H9 (cell line): Measurements from ENCODE around the gene ALAD. TPM values are rescaled to one million over a fixed set of nuclear protein-coding genes. Genes with fewer than 3 reads are reported as not detected.
"Not testable (repeated sequence)": the region's sequence is repeated elsewhere in the genome, so short reads cannot be mapped to it uniquely, and the experiment has no call there.

Source experiments
- DNase-seq: peaks from one replicate; pipeline ENCODE4 v3.0.0-alpha.2; 2017
- H2AFZ ChIP-seq: one replicate; pipeline ENCODE4 v1.6.1; 2013; ENCODE audit warnings: mild to moderate bottlenecking, low read length, control low read depth, moderate library complexity
- H2AK5ac ChIP-seq: 2 replicates; pipeline ENCODE4 v1.6.1; 2013; ENCODE audit warnings: low read length, control low read depth, mixed read lengths; ENCODE audit not compliant: insufficient read length
- H2BK120ac ChIP-seq: one replicate; pipeline ENCODE4 v1.6.1; 2013; ENCODE audit warnings: low read depth, mild to moderate bottlenecking, low read length, control low read depth, inconsistent platforms; ENCODE audit not compliant: poor library complexity, severe bottlenecking
- H2BK12ac ChIP-seq: 2 replicates; pipeline ENCODE4 v1.6.1; 2013; ENCODE audit warnings: low read length, control low read depth, mixed read lengths, low read depth; ENCODE audit not compliant: insufficient read length
- H2BK15ac ChIP-seq: 2 replicates; pipeline ENCODE4 v1.6.1; 2013; ENCODE audit warnings: low read depth, low read length, control low read depth
- H2BK20ac ChIP-seq: one replicate; pipeline ENCODE4 v1.6.1; 2013; ENCODE audit warnings: low read depth, mild to moderate bottlenecking, low read length, control low read depth, inconsistent platforms; ENCODE audit not compliant: poor library complexity, severe bottlenecking
- H2BK5ac ChIP-seq: 2 replicates; pipeline ENCODE4 v1.6.1; 2013; ENCODE audit warnings: low read length, control low read depth, mixed read lengths; ENCODE audit not compliant: insufficient read length
- H3K14ac ChIP-seq: 2 replicates; pipeline ENCODE4 v1.6.1; 2013; ENCODE audit warnings: low read length, control low read depth; ENCODE audit not compliant: insufficient read depth
- H3K18ac ChIP-seq: 2 replicates; pipeline ENCODE4 v1.6.1; 2013; ENCODE audit warnings: low read depth, mild to moderate bottlenecking, mixed read lengths, low read length, control low read depth; ENCODE audit not compliant: insufficient read length
- H3K23ac ChIP-seq: 2 replicates; pipeline ENCODE4 v1.6.1; 2013; ENCODE audit warnings: low read length, control low read depth, mixed read lengths, low read depth; ENCODE audit not compliant: insufficient read length
- H3K23me2 ChIP-seq: 2 replicates; pipeline ENCODE4 v1.6.1; 2013; ENCODE audit warnings: low read depth, mild to moderate bottlenecking, mixed read lengths, low read length, control low read depth; ENCODE audit not compliant: insufficient read length, poor library complexity, severe bottlenecking
- H3K27ac ChIP-seq: 2 replicates; pipeline ENCODE4 v1.5.1; 2013; ENCODE audit warnings: low read length, control low read depth, mixed read lengths, low read depth; ENCODE audit not compliant: insufficient read length
- H3K27me3 ChIP-seq: 2 replicates; pipeline ENCODE4 v1.6.1; 2013; ENCODE audit warnings: low read length, control low read depth, inconsistent platforms; ENCODE audit not compliant: insufficient read depth
- H3K4ac ChIP-seq: 2 replicates; pipeline ENCODE4 v1.6.1; 2013; ENCODE audit warnings: low read depth, mild to moderate bottlenecking, control low read depth, inconsistent platforms, low read length, moderate library complexity
- H3K4me1 ChIP-seq: 2 replicates; pipeline ENCODE4 v1.6.1; 2013; ENCODE audit warnings: low read length, control low read depth, inconsistent platforms; ENCODE audit not compliant: insufficient read depth
- H3K4me2 ChIP-seq: 2 replicates; pipeline ENCODE4 v1.6.1; 2013; ENCODE audit warnings: low read length, control low read depth, mixed read lengths; ENCODE audit not compliant: insufficient read length, insufficient read depth
- H3K56ac ChIP-seq: 2 replicates; pipeline ENCODE4 v1.6.1; 2013; ENCODE audit warnings: low read depth, mild to moderate bottlenecking, mixed read lengths, low read length, control low read depth; ENCODE audit not compliant: insufficient read length
- H3K79me1 ChIP-seq: 2 replicates; pipeline ENCODE4 v1.6.1; 2013; ENCODE audit warnings: low read depth, mild to moderate bottlenecking, moderate library complexity, low read length, control low read depth, inconsistent platforms; ENCODE audit not compliant: insufficient read depth, poor library complexity, severe bottlenecking
- H3K79me2 ChIP-seq: 2 replicates; pipeline ENCODE4 v1.6.1; 2013; ENCODE audit warnings: low read length, control low read depth, inconsistent platforms; ENCODE audit not compliant: insufficient read depth
- H3K9ac ChIP-seq: 2 replicates; pipeline ENCODE4 v1.6.1; 2013; ENCODE audit warnings: low read length, control low read depth, mixed read lengths; ENCODE audit not compliant: insufficient read length; ENCODE audit errors: extremely low read depth
- H3K9me3 ChIP-seq: one replicate; pipeline ENCODE4 v1.6.1; 2013; ENCODE audit warnings: low read depth, low read length, inconsistent platforms; ENCODE audit not compliant: control insufficient read depth
- H3T11ph ChIP-seq: one replicate; pipeline ENCODE4 v1.6.1; 2013; ENCODE audit warnings: mild to moderate bottlenecking, low read length, control low read depth, inconsistent platforms
- H4K20me1 ChIP-seq: one replicate; pipeline ENCODE4 v1.6.1; 2013; ENCODE audit not compliant: control insufficient read depth, insufficient read length, insufficient read depth
- H4K5ac ChIP-seq: 2 replicates; pipeline ENCODE4 v1.6.1; 2013; ENCODE audit warnings: low read depth, mild to moderate bottlenecking, mixed read lengths, low read length, control low read depth; ENCODE audit not compliant: insufficient read length
- H4K8ac ChIP-seq: replicated peaks from 2 replicates; pipeline ENCODE4 v1.6.1; 2013; ENCODE audit warnings: low read length, control low read depth, mixed read lengths, low read depth; ENCODE audit not compliant: insufficient read length
- H4K91ac ChIP-seq: 2 replicates; pipeline ENCODE4 v1.6.1; 2013; ENCODE audit warnings: low read depth, mild to moderate bottlenecking, moderate library complexity, mixed read lengths, low read length, control low read depth; ENCODE audit not compliant: insufficient read length
- H3K27ac Mint-ChIP-seq, 3 experiments: 2 replicates in 2 of 3; 3 replicates in 1 of 3; pipeline ENCODE4 v1.8.0; 2020 to 2021; ENCODE audit warnings: mixed read lengths in 3 of 3, mild to moderate bottlenecking in 1 of 3, moderate library complexity in 1 of 3
- H3K27me3 Mint-ChIP-seq: 2 replicates; pipeline ENCODE4 v1.8.0; 2021; ENCODE audit warnings: low read depth, mild to moderate bottlenecking, moderate library complexity, mixed read lengths
- H3K36me3 Mint-ChIP-seq, 3 experiments: 2 replicates in 2 of 3; 3 replicates in 1 of 3; pipeline ENCODE4 v1.8.0; 2020 to 2021; ENCODE audit warnings: low read depth in 3 of 3, mixed read lengths in 3 of 3; ENCODE audit not compliant: insufficient read depth in 1 of 3
- H3K4me1 Mint-ChIP-seq, 2 experiments: 2 replicates each; pipeline ENCODE4 v1.8.0; 2020; ENCODE audit warnings: mixed read lengths in 2 of 2
- H3K4me3 Mint-ChIP-seq, 2 experiments: 2 replicates in 1 of 2; 3 replicates in 1 of 2; pipeline ENCODE4 v1.8.0; 2020 to 2021; ENCODE audit warnings: mild to moderate bottlenecking in 2 of 2, mixed read lengths in 2 of 2, moderate library complexity in 1 of 2
- H3K9me3 Mint-ChIP-seq, 2 experiments: 2 replicates in 1 of 2; 3 replicates in 1 of 2; pipeline ENCODE4 v1.8.0; 2020; ENCODE audit warnings: mild to moderate bottlenecking in 2 of 2, mixed read lengths in 2 of 2, moderate library complexity in 1 of 2
- WGBS: extraction: QIAGEN DNeasy Blood & Tissue Kit; methylation state at CpG from one replicate; pipeline ENCODE4 v1.1.7; 2013; ENCODE audit warnings: missing lambda C conversion rate, low lambda C conversion rate, mixed read lengths; ENCODE audit not compliant: insufficient read length; ENCODE audit errors: extremely low coverage; 5-methylcytosine and 5-hydroxymethylcytosine counted together
- total RNA-seq: library from RNA; stranded (reverse); gene quantifications from 2 replicates; pipeline ENCODE4 v1.2.1, GENCODE V29; 2021
- TF ChIP-seq, protein P1 (sequence below): fragments of 200-600 bp; sonication (generic); conservative IDR thresholded peaks from 3 replicates; pipeline ENCODE4 v1.8.0; 2021; ENCODE audit warnings: antibody characterized with exemption, mild to moderate bottlenecking

The ALAD gene
- total RNA-seq, 1 experiment from 2014 or later, result 13.2 TPM

DNA sequence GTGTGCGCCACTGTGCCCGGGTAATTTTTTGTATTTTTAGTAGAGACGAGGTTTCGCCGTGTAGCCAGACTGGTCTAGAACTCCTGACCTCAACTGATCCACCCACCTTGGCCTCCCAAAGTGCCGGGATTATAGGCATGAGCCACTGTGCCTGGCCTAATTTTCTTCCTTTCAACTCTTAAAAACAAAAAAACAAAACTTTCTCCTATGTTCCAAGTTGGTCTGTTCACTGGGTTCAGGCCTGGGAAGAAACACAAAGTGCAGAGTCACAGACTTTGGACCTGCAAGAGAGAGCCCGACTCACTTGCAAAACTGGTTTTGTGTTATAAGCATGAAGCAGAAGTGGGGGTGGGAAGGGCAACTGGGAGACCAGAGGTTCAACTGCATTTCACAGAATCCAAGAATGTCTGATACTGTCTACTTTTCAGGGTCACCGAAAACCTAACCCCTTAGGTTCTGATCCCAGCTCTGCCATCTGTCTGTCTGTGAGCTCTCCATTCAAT lies 19.1 kb downstream of the ALAD start:
- H3K9me3 Mint-ChIP-seq, result no peaks in the 10 kb centered on the region
- no peaks in the 10 kb centered on the region for H3K9me3 ChIP-seq
- no peak overlapping the region for H3K56ac ChIP-seq
- no peak overlapping the region for H2BK20ac ChIP-seq
- no peak overlapping the region for H3K4ac ChIP-seq
- H2AFZ ChIP-seq, result no peak overlapping the region
- no peak overlapping the region for H3K4me3 Mint-ChIP-seq
- peaks cover 3 to 14% of the 10 kb centered on the region in 2 experiments for H3K4me1 Mint-ChIP-seq
- H2BK5ac ChIP-seq, result no peak overlapping the region
- no peak overlapping the region for H3T11ph ChIP-seq
- H3K79me2 ChIP-seq, result no peaks in the 10 kb centered on the region
- H4K91ac ChIP-seq, result no peak overlapping the region
- no peaks in the 10 kb centered on the region for H3K27me3 Mint-ChIP-seq
- no peak overlapping the region for H3K9ac ChIP-seq
- H4K8ac ChIP-seq, result no peak overlapping the region
- peaks cover 5% of the 10 kb centered on the region for H3K23me2 ChIP-seq
- no peak overlapping the region for H3K18ac ChIP-seq
- no peak overlapping the region for H4K5ac ChIP-seq
- H2BK12ac ChIP-seq, result no peak overlapping the region
- H3K27me3 ChIP-seq, result no peaks in the 10 kb centered on the region
- no peak overlapping the region for H2AK5ac ChIP-seq
- peaks cover 0 to 2% (median 2%) of the 10 kb centered on the region in 3 experiments; a peak in 1 of 7 replicates for H3K36me3 Mint-ChIP-seq
- TF ChIP-seq, protein P1, sequence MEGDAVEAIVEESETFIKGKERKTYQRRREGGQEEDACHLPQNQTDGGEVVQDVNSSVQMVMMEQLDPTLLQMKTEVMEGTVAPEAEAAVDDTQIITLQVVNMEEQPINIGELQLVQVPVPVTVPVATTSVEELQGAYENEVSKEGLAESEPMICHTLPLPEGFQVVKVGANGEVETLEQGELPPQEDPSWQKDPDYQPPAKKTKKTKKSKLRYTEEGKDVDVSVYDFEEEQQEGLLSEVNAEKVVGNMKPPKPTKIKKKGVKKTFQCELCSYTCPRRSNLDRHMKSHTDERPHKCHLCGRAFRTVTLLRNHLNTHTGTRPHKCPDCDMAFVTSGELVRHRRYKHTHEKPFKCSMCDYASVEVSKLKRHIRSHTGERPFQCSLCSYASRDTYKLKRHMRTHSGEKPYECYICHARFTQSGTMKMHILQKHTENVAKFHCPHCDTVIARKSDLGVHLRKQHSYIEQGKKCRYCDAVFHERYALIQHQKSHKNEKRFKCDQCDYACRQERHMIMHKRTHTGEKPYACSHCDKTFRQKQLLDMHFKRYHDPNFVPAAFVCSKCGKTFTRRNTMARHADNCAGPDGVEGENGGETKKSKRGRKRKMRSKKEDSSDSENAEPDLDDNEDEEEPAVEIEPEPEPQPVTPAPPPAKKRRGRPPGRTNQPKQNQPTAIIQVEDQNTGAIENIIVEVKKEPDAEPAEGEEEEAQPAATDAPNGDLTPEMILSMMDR, result no peak
- no peak for DNase-seq
- WGBS, result no CpG with 5 or more reads among the region's 8 CpGs
- H3K4me1 ChIP-seq, result no peaks in the 10 kb centered on the region; the same call in 1 of the 2 replicates
- no peak overlapping the region for H3K4me2 ChIP-seq
- no peak overlapping the region for H3K14ac ChIP-seq
- no peaks in the 10 kb centered on the region for H4K20me1 ChIP-seq
- H3K27ac ChIP-seq, result no peak overlapping the region
- no peaks in the 10 kb centered on the region for H3K79me1 ChIP-seq
- H3K23ac ChIP-seq, result no peak overlapping the region
- no peak overlapping the region for H3K27ac Mint-ChIP-seq
- H2BK15ac ChIP-seq, result no peak overlapping the region
- no peak overlapping the region for H2BK120ac ChIP-seq

GRCh38 chr9:113381441-113381840 lies 19.6 kb downstream of the ALAD start:
- not testable (repeated sequence) for H4K8ac ChIP-seq, DNase-seq, H4K5ac ChIP-seq, H3K4me1 ChIP-seq, H3K27me3 Mint-ChIP-seq, H3K36me3 Mint-ChIP-seq, H3K9ac ChIP-seq, H3K14ac ChIP-seq, H3K23me2 ChIP-seq, H3K9me3 Mint-ChIP-seq, H2BK12ac ChIP-seq, H3K18ac ChIP-seq, H3K27me3 ChIP-seq, H3K27ac Mint-ChIP-seq, H2AK5ac ChIP-seq, H4K20me1 ChIP-seq, H3K27ac ChIP-seq, H3T11ph ChIP-seq, H2BK20ac ChIP-seq, H2BK120ac ChIP-seq, H3K4ac ChIP-seq, H3K23ac ChIP-seq, H2BK5ac ChIP-seq, H3K79me1 ChIP-seq, H3K9me3 ChIP-seq, H3K56ac ChIP-seq, H3K79me2 ChIP-seq, H2AFZ ChIP-seq, H4K91ac ChIP-seq, H3K4me3 Mint-ChIP-seq, H2BK15ac ChIP-seq, H3K4me2 ChIP-seq
- peaks cover 3 to 14% of the 10 kb centered on the region in 2 experiments for H3K4me1 Mint-ChIP-seq
- no CpG with 5 or more reads among the region's 7 CpGs for WGBS
